ENCODE measurements around the gene RBM17.

DNA sequence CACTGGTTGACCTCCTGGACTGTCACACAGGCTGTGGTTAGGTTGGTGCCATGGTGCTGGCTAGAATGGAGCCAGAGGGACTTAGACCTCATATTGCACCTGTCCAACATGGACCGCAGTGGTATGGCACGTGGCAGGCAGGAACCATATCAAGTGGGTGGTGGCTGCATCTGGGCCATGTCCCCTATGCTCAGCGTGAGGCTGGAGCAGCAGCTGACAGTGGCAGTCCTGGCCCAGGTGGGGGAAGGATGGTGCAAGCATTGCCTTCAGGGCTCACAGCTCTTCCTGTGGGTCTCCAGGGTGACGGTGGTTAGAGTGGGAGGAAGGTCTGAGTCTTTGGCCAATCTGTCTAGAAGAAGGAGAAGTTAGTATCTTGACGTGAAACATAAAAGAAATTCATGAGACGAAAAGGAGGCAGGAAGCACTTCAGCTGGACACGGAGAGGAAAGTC is 59.4 kb downstream of the RBM17 start:
- TF ChIP-seq POLR2AphosphoS5 (IDR thresholded peaks at IDR 0.05; ENCODE audit: borderline replicate concordance, low read depth, low read length) (no peak), FOXP2 (optimal IDR thresholded peaks at IDR 0.05; ENCODE audit: control extremely low read depth, extremely low read length, insufficient read depth) (no peak), EZH2 (IDR thresholded peaks at IDR 0.05) (no peak)

Data from SK-N-MC (cell line).